GM12873 (cell line): ENCODE measurements around the gene TICAM2.

Experiments
- TF ChIP-seq, protein P1 (sequence below): IDR thresholded peaks from 2 replicates; pipeline ENCODE4 v1.5.1; 2012; ENCODE audit warnings: low read depth, mild to moderate bottlenecking, moderate library complexity, low read length, control low read depth; ENCODE audit not compliant: insufficient read depth; ENCODE audit errors: missing control alignments

The TICAM2 gene

DNA sequence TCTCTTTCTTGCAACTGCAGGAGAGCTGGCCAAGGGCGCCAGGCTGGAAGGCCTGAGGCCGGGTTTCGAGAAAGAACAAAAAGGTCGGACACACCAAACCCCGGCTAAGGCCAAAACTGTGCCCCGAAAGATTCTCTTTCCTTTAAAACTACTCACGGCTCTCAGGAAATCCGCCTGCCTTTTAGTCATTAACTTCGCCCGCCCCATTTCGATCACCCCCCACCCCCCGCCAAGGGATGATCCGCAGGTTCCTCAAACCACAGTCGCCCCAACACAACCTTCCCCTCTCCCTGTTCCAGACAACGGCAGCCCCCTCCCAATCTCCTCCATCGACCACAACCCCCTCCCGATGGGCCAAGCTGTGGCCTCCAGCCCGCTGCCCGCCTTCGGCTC is 58.2 kb downstream of the TICAM2 start:
- TF ChIP-seq, protein P1, sequence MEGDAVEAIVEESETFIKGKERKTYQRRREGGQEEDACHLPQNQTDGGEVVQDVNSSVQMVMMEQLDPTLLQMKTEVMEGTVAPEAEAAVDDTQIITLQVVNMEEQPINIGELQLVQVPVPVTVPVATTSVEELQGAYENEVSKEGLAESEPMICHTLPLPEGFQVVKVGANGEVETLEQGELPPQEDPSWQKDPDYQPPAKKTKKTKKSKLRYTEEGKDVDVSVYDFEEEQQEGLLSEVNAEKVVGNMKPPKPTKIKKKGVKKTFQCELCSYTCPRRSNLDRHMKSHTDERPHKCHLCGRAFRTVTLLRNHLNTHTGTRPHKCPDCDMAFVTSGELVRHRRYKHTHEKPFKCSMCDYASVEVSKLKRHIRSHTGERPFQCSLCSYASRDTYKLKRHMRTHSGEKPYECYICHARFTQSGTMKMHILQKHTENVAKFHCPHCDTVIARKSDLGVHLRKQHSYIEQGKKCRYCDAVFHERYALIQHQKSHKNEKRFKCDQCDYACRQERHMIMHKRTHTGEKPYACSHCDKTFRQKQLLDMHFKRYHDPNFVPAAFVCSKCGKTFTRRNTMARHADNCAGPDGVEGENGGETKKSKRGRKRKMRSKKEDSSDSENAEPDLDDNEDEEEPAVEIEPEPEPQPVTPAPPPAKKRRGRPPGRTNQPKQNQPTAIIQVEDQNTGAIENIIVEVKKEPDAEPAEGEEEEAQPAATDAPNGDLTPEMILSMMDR: no peak

DNA sequence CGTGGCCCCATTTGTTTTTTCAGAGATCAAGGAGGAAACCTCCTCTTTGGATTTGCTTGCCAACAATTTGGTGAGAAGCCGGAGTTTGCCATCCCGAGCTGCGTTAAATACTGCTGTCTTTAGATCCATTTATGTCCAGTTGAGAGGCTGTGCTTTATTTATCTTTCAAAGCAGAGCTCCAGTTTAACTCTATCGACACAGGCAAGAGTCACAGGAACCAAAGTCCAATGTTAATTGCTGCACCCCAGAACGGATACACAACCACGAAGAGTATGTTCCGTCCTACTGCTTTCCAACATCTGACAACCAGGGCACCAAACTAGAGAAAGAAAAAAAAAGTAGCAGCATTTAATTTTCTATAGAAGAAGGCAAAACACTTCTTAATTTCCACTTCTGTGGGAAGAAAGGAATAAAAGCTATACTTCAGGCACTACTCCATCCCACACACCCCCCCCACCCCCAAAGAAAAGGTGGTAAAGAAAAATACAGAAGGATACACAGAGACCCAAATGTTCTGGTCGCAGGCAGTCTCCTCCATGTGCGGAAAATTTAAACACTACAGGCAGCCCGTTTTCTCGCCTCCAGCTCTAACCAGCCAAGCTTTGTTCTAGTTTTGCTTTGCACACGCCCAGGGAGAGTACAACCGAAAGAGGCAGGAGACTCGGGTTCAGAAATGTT is 58.8 kb downstream of the TICAM2 start:
- TF ChIP-seq, protein P1: no peak

DNA sequence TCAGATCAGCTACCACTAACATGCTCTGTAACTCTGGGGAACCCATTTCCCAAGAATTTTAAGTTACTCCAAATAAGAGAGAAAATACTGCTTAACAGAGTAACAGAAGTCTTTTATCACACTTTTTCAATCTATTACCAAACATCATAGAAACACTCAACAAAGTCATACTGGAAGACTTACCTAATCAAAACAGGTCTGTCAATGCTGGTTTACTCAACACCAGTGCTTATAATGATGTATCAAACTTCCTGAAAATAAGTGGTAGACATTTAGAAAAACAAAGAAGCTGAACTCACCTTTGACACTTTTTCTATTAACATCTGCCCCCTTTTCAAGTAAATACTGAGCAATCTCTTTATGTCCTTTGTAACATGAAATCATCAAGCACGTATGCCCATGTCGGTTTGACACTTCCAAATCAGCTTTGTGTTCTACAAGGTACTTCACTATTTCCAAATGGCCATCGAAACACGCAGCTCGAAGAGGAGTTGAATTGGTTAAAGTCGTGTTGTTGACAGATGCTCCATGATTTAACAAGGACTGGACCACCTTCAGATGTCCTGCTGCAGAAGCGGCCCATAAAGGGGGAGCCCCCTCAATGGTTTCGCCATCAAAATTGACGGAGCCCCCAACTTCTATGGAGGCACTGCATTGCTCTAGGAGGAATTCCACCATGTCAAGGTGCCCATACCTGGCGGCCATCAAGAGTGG is 59.5 kb downstream of the TICAM2 start:
- TF ChIP-seq, protein P1: no peak

DNA sequence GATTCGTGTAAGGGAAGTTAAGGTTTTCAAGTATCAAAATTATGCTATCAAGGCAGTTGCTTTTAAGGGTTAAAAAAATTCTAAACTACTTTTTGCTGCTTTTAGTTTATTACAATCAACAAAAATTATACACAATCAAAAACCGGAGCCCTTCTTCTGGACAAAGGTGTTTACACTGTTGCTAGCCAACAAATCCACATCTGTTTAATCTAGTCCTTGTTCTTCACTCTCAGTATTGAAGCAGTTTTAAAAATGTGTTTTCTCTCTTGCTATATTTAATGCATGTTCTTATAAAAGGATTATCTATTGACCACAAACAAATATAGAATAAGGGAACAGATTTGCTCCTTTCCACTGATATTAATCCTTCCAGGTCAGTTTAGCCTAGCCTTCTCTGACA is 60.2 kb downstream of the TICAM2 start:
- TF ChIP-seq, protein P1: no peak

DNA sequence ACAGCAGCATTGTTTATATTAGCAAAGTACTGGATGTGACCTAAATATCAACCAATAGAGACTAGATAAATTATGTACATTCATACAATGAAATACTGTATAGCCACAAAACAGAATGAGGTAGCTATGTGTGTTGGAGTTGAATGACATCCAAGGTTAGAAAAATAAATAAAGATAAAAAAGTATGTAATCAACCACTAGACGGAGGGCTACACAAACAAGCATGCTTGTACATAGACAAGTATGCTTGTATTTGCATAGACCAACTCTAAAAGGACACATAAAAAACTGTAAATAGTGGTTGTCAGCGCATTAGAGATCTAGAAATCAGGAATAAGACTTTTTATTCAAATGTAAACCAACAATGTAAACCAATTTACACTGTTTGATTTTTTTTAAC is 60.7 kb downstream of the TICAM2 start:
- TF ChIP-seq, protein P1: no peak

DNA sequence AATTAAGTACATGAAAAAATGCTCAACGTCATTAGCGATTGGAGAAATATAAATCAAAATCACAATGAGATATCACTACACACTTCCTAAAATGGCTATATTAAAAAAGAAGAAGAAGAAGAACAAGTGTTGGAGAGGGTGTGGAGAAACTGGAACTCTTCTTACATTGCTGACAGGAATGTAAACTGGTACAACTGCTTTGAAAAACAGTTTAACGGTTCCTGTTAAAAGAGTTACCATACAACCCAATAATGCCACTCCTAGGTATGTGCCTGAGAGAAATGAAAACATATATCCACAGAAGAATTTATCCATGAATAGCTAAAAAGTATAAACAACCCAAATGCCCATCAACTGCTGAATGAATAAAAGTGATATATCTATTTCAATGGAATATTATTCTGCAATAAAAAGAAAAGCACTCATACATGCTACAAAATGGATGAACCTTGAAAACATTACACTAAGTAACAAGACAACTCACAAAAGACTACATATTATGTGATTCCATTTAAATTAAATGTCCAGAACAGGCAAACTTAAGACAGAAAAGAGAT is 66.7 kb downstream of the TICAM2 start:
- TF ChIP-seq, protein P1: no peak

DNA sequence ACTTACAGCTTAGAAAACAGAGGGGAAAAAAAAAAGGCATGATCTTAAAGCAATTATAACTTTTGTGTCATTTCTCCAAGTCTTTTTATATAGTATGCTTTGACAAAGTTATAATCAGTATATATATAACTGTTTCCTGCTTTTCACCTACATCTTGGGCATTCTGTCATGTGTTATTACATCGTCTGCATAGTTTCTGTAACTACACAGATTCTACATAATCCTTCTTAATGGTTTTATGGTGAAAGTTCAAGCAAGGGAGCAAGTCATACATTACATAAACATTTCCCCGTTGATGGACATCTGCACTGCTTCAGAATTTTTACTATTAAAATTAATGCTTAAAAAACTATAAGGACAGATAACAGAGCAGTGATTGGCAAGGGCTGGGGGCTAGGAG is 69.8 kb downstream of the TICAM2 start:
- TF ChIP-seq, protein P1: no peak
